Prostate gland (tissue), 2 donors: ENCODE measurements around the gene USP20. TPM values are rescaled to one million over a fixed set of nuclear protein-coding genes. Genes with fewer than 3 reads are reported as not detected.

Experiments used
- DNase-seq: peaks from one replicate; pipeline ENCODE4 v3.0.0-alpha.2; 2019; ENCODE audit warnings: low spot score
- H3K27ac ChIP-seq, 2 donors: fragments of 200-600 bp; sonication (generic); 2 replicates each; pipeline ENCODE4 v1.5.1; 2017 to 2019
- H3K27me3 ChIP-seq: fragments of 200-600 bp; sonication (generic); replicated peaks from 2 replicates; pipeline ENCODE4 v1.5.1; 2019; ENCODE audit not compliant: insufficient read depth
- H3K36me3 ChIP-seq, 2 donors: fragments of 200-600 bp; sonication (generic); 1 replicate in 1 of 2; 2 replicates in 1 of 2; pipeline versions ENCODE4 v1.5.1 to v1.8.1; 2017 to 2019
- H3K4me1 ChIP-seq: fragments of 200-600 bp; sonication (generic); replicated peaks from 2 replicates; pipeline ENCODE4 v1.5.1; 2019
- H3K4me3 ChIP-seq, 2 donors: fragments of 200-600 bp; sonication (generic); 2 replicates each; pipeline ENCODE4 v1.5.1; 2017 to 2019
- H3K9me3 ChIP-seq: fragments of 200-600 bp; sonication (generic); 2 replicates; pipeline ENCODE4 v1.5.1; 2017
- CTCF ChIP-seq, 4 experiments: fragments of 200-600 bp in 2 of 4; fragments of 450-650 bp in 2 of 4; sonication (generic) in 2 of 4; IDR thresholded peaks; 1 replicate in 3 of 4; 2 replicates in 1 of 4; pipeline ENCODE4 v1.5.1; 2016 to 2019; ENCODE audit warnings: antibody characterized with exemption in 4 of 4, mild to moderate bottlenecking in 2 of 4, moderate library complexity in 2 of 4
- POLR2A ChIP-seq: fragments of 450-650 bp; IDR thresholded peaks from one replicate; pipeline ENCODE4 v1.6.1; 2016; ENCODE audit warnings: antibody characterized with exemption, mild to moderate bottlenecking
- POLR2AphosphoS5 ChIP-seq: sonication (generic); formaldehyde crosslinking; IDR thresholded peaks from one replicate; pipeline ENCODE4 v1.6.1; 2017; ENCODE audit warnings: antibody characterized with exemption
- WGBS: methylation state at CpG from one replicate; pipeline ENCODE4 v1.1.5; 2018; 5-methylcytosine and 5-hydroxymethylcytosine counted together
- intact Hi-C: fragments of 100-400 bp; cut with DNase I; formaldehyde crosslinking; loops from one replicate; pipeline ENCODE4 v1.14.2; 2022
- total RNA-seq, 2 donors: library from RNA; depleted of rRNA; stranded (reverse); fragments of >200 nt; gene quantifications; one replicate each; pipeline ENCODE4 v1.1.0, GENCODE V29; 2016

The USP20 gene
- total RNA-seq, 2 donors from 2014 or later = 34.8 to 53.5 TPM

GRCh38 chr9:129899620-129900019 lies 64.4 kb downstream of the USP20 start:
- H3K27me3 ChIP-seq = no peaks in the 10 kb centered on the region
- H3K9me3 ChIP-seq = no peaks in the 10 kb centered on the region
- DNase-seq = no peak
- 85% methylated on average over 2 of the region's 2 CpGs for WGBS
- no peak overlapping the region for H3K27ac ChIP-seq
- no peak for TF ChIP-seq POLR2AphosphoS5
- TF ChIP-seq CTCF (IDR thresholded peaks at IDR 0.05) = no peak
- TF ChIP-seq POLR2A = no peak
- H3K4me1 ChIP-seq = no peaks in the 10 kb centered on the region
- H3K36me3 ChIP-seq = peaks cover 0 to 12% of the 10 kb centered on the region in 2 donors
- intact Hi-C loops = no loop called here
- H3K4me3 ChIP-seq = no peak overlapping the region

- no peak for DNase-seq
- H3K27me3 ChIP-seq = no peaks in the 10 kb centered on the region
- no peak overlapping the region for H3K4me3 ChIP-seq
- no peak overlapping the region for H3K27ac ChIP-seq
- TF ChIP-seq CTCF (IDR thresholded peaks at IDR 0.05) (no peak), POLR2AphosphoS5 (no peak), POLR2A (no peak)
- H3K36me3 ChIP-seq = peaks cover 0 to 12% of the 10 kb centered on the region in 2 donors
- 94% methylated on average over 20 of the region's 20 CpGs for WGBS
- H3K4me1 ChIP-seq = no peaks in the 10 kb centered on the region
- intact Hi-C loops = no loop called here
- H3K9me3 ChIP-seq = no peaks in the 10 kb centered on the region
These were observed 65.2 kb downstream of the USP20 start for GRCh38 chr9:129900263-129901027.

GRCh38 chr9:129901993-129902739 lies 66.9 kb downstream of the USP20 start:
- WGBS = 85% methylated on average over 9 of the region's 9 CpGs
- intact Hi-C loops = no loop called here
- H3K4me1 ChIP-seq = no peaks in the 10 kb centered on the region
- no peaks in the 10 kb centered on the region for H3K27me3 ChIP-seq
- H3K27ac ChIP-seq = no peak overlapping the region
- H3K9me3 ChIP-seq = no peaks in the 10 kb centered on the region
- peaks cover 0 to 12% of the 10 kb centered on the region in 2 donors for H3K36me3 ChIP-seq
- no peak for DNase-seq
- no peak overlapping the region for H3K4me3 ChIP-seq
- TF ChIP-seq CTCF (IDR thresholded peaks at IDR 0.05) (no peak), POLR2AphosphoS5 (no peak), POLR2A (no peak)

GRCh38 chr9:129902740-129903134 lies 67.5 kb downstream of the USP20 start:
- 85% methylated on average over 8 of the region's 8 CpGs for WGBS
- Histone ChIP-seq H3K9me3 (no peaks in the 10 kb centered on the region), H3K27ac (no peak overlapping the region), H3K36me3 (peaks cover 0 to 12% of the 10 kb centered on the region in 2 donors), H3K4me3 (no peak overlapping the region), H3K27me3 (no peaks in the 10 kb centered on the region), H3K4me1 (no peaks in the 10 kb centered on the region)
- intact Hi-C loops = no loop called here
- no peak for DNase-seq
- TF ChIP-seq POLR2AphosphoS5 (no peak), CTCF (IDR thresholded peaks at IDR 0.05) (no peak), POLR2A (no peak)

- Histone ChIP-seq H3K4me3 (no peak overlapping the region), H3K27ac (no peak overlapping the region), H3K9me3 (no peaks in the 10 kb centered on the region), H3K36me3 (peaks cover 0 to 6% of the 10 kb centered on the region in 2 donors), H3K4me1 (no peaks in the 10 kb centered on the region), H3K27me3 (no peaks in the 10 kb centered on the region)
- no peak for DNase-seq
- TF ChIP-seq POLR2A = no peak
- TF ChIP-seq POLR2AphosphoS5 = no peak
- no peak for TF ChIP-seq CTCF (IDR thresholded peaks at IDR 0.05)
- intact Hi-C loops = no loop called here
- WGBS = 93% methylated on average over 4 of the region's 4 CpGs
These were observed 69.5 kb downstream of the USP20 start for GRCh38 chr9:129904734-129905133.
